Spleen (tissue), 11 donors: ENCODE measurements around the gene IRAK4. TPM values are rescaled to one million over a fixed set of nuclear protein-coding genes. Genes with fewer than 3 reads are reported as not detected.
"Not testable (repeated sequence)": the region's sequence is repeated elsewhere in the genome, so short reads cannot be mapped to it uniquely, and the experiment has no call there.

ENCODE experiments used
- DNase-seq: peaks from one replicate; pipeline ENCODE4 v3.0.0-alpha.2; 2020
- H3K27ac ChIP-seq, 8 donors: fragments of 200-600 bp; sonication (generic) in 7 of 8; 1 replicate in 4 of 8; 2 replicates in 4 of 8; pipeline versions ENCODE4 v1.5.0 to v1.8.0; 2016 to 2021; ENCODE audit warnings: inconsistent platforms in 4 of 8, mild to moderate bottlenecking in 4 of 8, moderate library complexity in 1 of 8
- H3K27me3 ChIP-seq, 7 donors: fragments of 200-600 bp; sonication (generic) in 6 of 7; replicated peaks in 1 of 7; 1 replicate in 4 of 7; 2 replicates in 3 of 7; pipeline versions ENCODE4 v1.5.0 to v1.8.0; 2016 to 2021; ENCODE audit warnings: inconsistent platforms in 3 of 7, mild to moderate bottlenecking in 1 of 7
- H3K36me3 ChIP-seq, 6 donors: fragments of 200-600 bp; sonication (generic) in 5 of 6; 1 replicate in 4 of 6; 2 replicates in 2 of 6; pipeline versions ENCODE4 v1.5.0 to v1.8.0; 2016 to 2021; ENCODE audit warnings: inconsistent platforms in 2 of 6
- H3K4me1 ChIP-seq, 6 donors: fragments of 200-600 bp; sonication (generic) in 5 of 6; 1 replicate in 3 of 6; 2 replicates in 3 of 6; pipeline versions ENCODE4 v1.5.0 to v1.8.0; 2016 to 2021; ENCODE audit warnings: inconsistent platforms in 3 of 6
- H3K4me3 ChIP-seq, 8 donors: fragments of 200-600 bp; sonication (generic) in 7 of 8; 1 replicate in 4 of 8; 2 replicates in 4 of 8; pipeline versions ENCODE4 v1.5.0 to v1.8.0; 2016 to 2021; ENCODE audit warnings: inconsistent platforms in 4 of 8, mild to moderate bottlenecking in 4 of 8, moderate library complexity in 2 of 8
- H3K9me3 ChIP-seq, 8 donors: fragments of 200-600 bp; sonication (generic) in 7 of 8; 1 replicate in 4 of 8; 2 replicates in 4 of 8; pipeline versions ENCODE4 v1.5.0 to v1.8.0; 2016 to 2021; ENCODE audit warnings: inconsistent platforms in 4 of 8
- CTCF ChIP-seq, 11 experiments: fragments of 200-600 bp in 7 of 11; fragments of 450-650 bp in 4 of 11; sonication (generic) in 4 of 11; IDR thresholded peaks in 8 of 11; conservative IDR thresholded peaks in 3 of 11; 1 replicate in 7 of 11; 2 replicates in 4 of 11; pipeline versions ENCODE4 v1.4.0 to v1.8.0; 2016 to 2021; ENCODE audit warnings: antibody characterized with exemption in 11 of 11, inconsistent platforms in 4 of 11, mild to moderate bottlenecking in 1 of 11
- POLR2A ChIP-seq, 3 donors: fragments of 450-650 bp; IDR thresholded peaks; one replicate each; pipeline ENCODE4 v1.5.1; 2017; ENCODE audit warnings: antibody characterized with exemption in 3 of 3, mild to moderate bottlenecking in 1 of 3
- POLR2AphosphoS5 ChIP-seq, 3 donors: sonication (generic); formaldehyde crosslinking; IDR thresholded peaks; one replicate each; pipeline ENCODE4 v1.5.1; 2017; ENCODE audit warnings: antibody characterized with exemption in 3 of 3
- WGBS, 5 donors: extraction: QIAGEN DNeasy Blood & Tissue Kit in 3 of 5; methylation state at CpG; one replicate each; pipeline versions ENCODE4 v1.1.5 to v1.1.7; 2013 to 2018; 5-methylcytosine and 5-hydroxymethylcytosine counted together
- intact Hi-C: fragments of 100-400 bp; cut with DNase I; formaldehyde crosslinking; loops from one replicate; pipeline ENCODE4 v1.15.0; 2023; ENCODE audit warnings: low total_unique reads
- polyA plus RNA-seq, 3 donors: library from polyadenylated mRNA; stranded (reverse); fragments of 200-250 nt; gene quantifications; one replicate each; pipeline ENCODE4 v1.2.1, GENCODE V29; 2013
- total RNA-seq, 7 donors: library from RNA; depleted of rRNA in 3 of 7; stranded (reverse); fragments of >200 nt in 3 of 7; fragmentation: NEBNext Ultra II Directional in 4 of 7; extraction: Animal tissue kit (Norgen Biotek cat#: 25700) in 4 of 7; gene quantifications; one replicate each; pipeline versions ENCODE4 v1.1.0 to v1.2.1, GENCODE V29; 2016 to 2021
- donor health status: healthy with polysubstance abuse.
- donor health status: DM: no; HTN: no; CAD: no; lungs with moderate emphysema.
- donor health status: DM: no; HTN: no; CAD: no.
- donor health status: Bipolar disorder and iron deficiency.
- donor health status: healthy.
- donor health status: DM: no; HTN: no; CAD: no.
- donor health status: DM: yes; HTN: yes; CAD: no.

Gene IRAK4
- total and polyA plus RNA-seq, 10 donors, result 18.1 to 97.9 (median 39.7) TPM

GRCh38 chr12:43744826-43745225 is 13.9 kb upstream of the IRAK4 start:
- TF ChIP-seq CTCF (IDR thresholded peaks at IDR 0.05 in 8 of 11, conservative IDR thresholded peaks at IDR 0.05 in 3 of 11) (no peak), POLR2A (IDR thresholded peaks at IDR 0.05) (no peak), POLR2AphosphoS5 (IDR thresholded peaks at IDR 0.05) (no peak)
- no peaks in the 10 kb centered on the region for H3K9me3 ChIP-seq
- no peak overlapping the region for H3K27ac ChIP-seq
- H3K27me3 ChIP-seq, result no peaks in the 10 kb centered on the region
- peaks cover 0 to 73% (median 25%) of the 10 kb centered on the region in 6 donors for H3K36me3 ChIP-seq
- intact Hi-C loops, result no loop called here
- no peak overlapping the region for H3K4me3 ChIP-seq
- H3K4me1 ChIP-seq, result peaks cover 0 to 10% (median 0%) of the 10 kb centered on the region in 6 donors
- no peak for DNase-seq

GRCh38 chr12:43749016-43749415 is 9.7 kb upstream of the IRAK4 start:
- intact Hi-C loops, result no loop called here
- 74 to 92% (median 86%) methylated on average over 5 of the region's 5 CpGs for WGBS, 5 donors
- H3K27ac ChIP-seq, result no peak overlapping the region
- DNase-seq, result no peak
- peaks cover 0 to 41% (median 11%) of the 10 kb centered on the region in 6 donors for H3K36me3 ChIP-seq
- peaks cover 0 to 6% (median 0%) of the 10 kb centered on the region in 8 donors for H3K9me3 ChIP-seq
- no peak overlapping the region for H3K4me3 ChIP-seq
- peaks cover 0 to 17% (median 4%) of the 10 kb centered on the region in 6 donors for H3K4me1 ChIP-seq
- no peak for TF ChIP-seq POLR2AphosphoS5 (IDR thresholded peaks at IDR 0.05)
- TF ChIP-seq POLR2A (IDR thresholded peaks at IDR 0.05), result no peak
- TF ChIP-seq CTCF (IDR thresholded peaks at IDR 0.05 in 8 of 11, conservative IDR thresholded peaks at IDR 0.05 in 3 of 11), result no peak
- no peaks in the 10 kb centered on the region for H3K27me3 ChIP-seq

GRCh38 chr12:43750814-43751213 is 7.9 kb upstream of the IRAK4 start:
- no peak overlapping the region for H3K4me3 ChIP-seq
- intact Hi-C loops, result no loop called here

GRCh38 chr12:43751360-43751759 is 7.4 kb upstream of the IRAK4 start:
- intact Hi-C loops, H3K27me3 ChIP-seq, DNase-seq, H3K4me3 ChIP-seq, H3K9me3 ChIP-seq, H3K27ac ChIP-seq: not testable (repeated sequence)
- WGBS, 5 donors, result 95 to 100% (median 98%) methylated on average over 5 to 6 of the region's 6 CpGs
- H3K36me3 ChIP-seq, result peaks cover 0 to 31% (median 9%) of the 10 kb centered on the region in 6 donors
- peaks cover 0 to 20% (median 6%) of the 10 kb centered on the region in 6 donors for H3K4me1 ChIP-seq

More at GRCh38 chr12:43750814-43751213, 7.9 kb upstream of the IRAK4 start:
- Histone ChIP-seq H3K27ac (no peak overlapping the region), H3K36me3 (peaks cover 0 to 34% (median 9%) of the 10 kb centered on the region in 6 donors), H3K4me1 (peaks cover 0 to 17% (median 4%) of the 10 kb centered on the region in 6 donors), H3K27me3 (no peaks in the 10 kb centered on the region), H3K9me3 (peaks cover 0 to 6% (median 0%) of the 10 kb centered on the region in 8 donors)
- WGBS, 5 donors, result 90 to 97% (median 95%) methylated on average over 3 of the region's 3 CpGs
- DNase-seq, result no peak
- TF ChIP-seq POLR2AphosphoS5 (IDR thresholded peaks at IDR 0.05), result no peak
- TF ChIP-seq CTCF (IDR thresholded peaks at IDR 0.05 in 8 of 11, conservative IDR thresholded peaks at IDR 0.05 in 3 of 11), result no peak
- TF ChIP-seq POLR2A (IDR thresholded peaks at IDR 0.05), result no peak

- intact Hi-C loops, result no loop called here
- Histone ChIP-seq H3K36me3 (peaks cover 0 to 27% (median 9%) of the 10 kb centered on the region in 6 donors), H3K4me1 (peaks cover 6 to 30% (median 21%) of the 10 kb centered on the region in 6 donors), H3K9me3 (peaks cover 0 to 6% (median 0%) of the 10 kb centered on the region in 8 donors), H3K27me3 (no peaks in the 10 kb centered on the region), H3K27ac (no peak overlapping the region), H3K4me3 (no peak overlapping the region)
- no peak for DNase-seq
- WGBS, 5 donors, result 95 to 99% (median 97%) methylated on average over 3 of the region's 3 CpGs
- TF ChIP-seq CTCF (IDR thresholded peaks at IDR 0.05 in 8 of 11, conservative IDR thresholded peaks at IDR 0.05 in 3 of 11) (no peak), POLR2AphosphoS5 (IDR thresholded peaks at IDR 0.05) (no peak), POLR2A (IDR thresholded peaks at IDR 0.05) (no peak)
These were observed 4.7 kb upstream of the IRAK4 start for GRCh38 chr12:43754015-43754414.
